HUES6 (cell line): ENCODE results near the gene ATP1A1.

Source experiments
- H3K27ac ChIP-seq: 2 replicates; pipeline ENCODE4 v1.7.0; 2013; ENCODE audit warnings: low read depth, mild to moderate bottlenecking, low read length, inconsistent platforms
- H3K27me3 ChIP-seq: 2 replicates; pipeline ENCODE4 v1.6.1; 2013; ENCODE audit warnings: low read length; ENCODE audit not compliant: control insufficient read depth, insufficient read depth
- H3K36me3 ChIP-seq: 2 replicates; pipeline ENCODE4 v1.6.1; 2013; ENCODE audit warnings: low read length; ENCODE audit not compliant: control insufficient read depth, insufficient read depth
- H3K4me1 ChIP-seq: 2 replicates; pipeline ENCODE4 v1.6.1; 2013; ENCODE audit warnings: low read length; ENCODE audit not compliant: control insufficient read depth, insufficient read depth
- H3K4me3 ChIP-seq: 2 replicates; pipeline ENCODE4 v1.5.1; 2013; ENCODE audit warnings: low read depth, low read length
- H3K9ac ChIP-seq: one replicate; pipeline ENCODE4 v1.6.1; 2013; ENCODE audit warnings: mild to moderate bottlenecking, low read length
- H3K9me3 ChIP-seq: 2 replicates; pipeline ENCODE4 v1.6.1; 2013; ENCODE audit warnings: low read depth, low read length; ENCODE audit not compliant: control insufficient read depth, insufficient read depth

ATP1A1 gene

GRCh38 chr1:116372651-116373430, at the start of gene ATP1A1:
Gene ATP1A1 (plus strand): TSS chr1:116373244. CDS start chr1:116373512, 268 bp downstream.
- Histone ChIP-seq H3K4me3 (peak within 1 kb of the TSS; percentile 96), H3K36me3 (no peaks in the 10 kb centered on the region), H3K27me3 (peaks cover 14% of the 10 kb centered on the region), H3K9ac (peak within 1 kb of the TSS; percentile 88), H3K4me1 (peaks cover 39% of the 10 kb centered on the region), H3K27ac (peak within 1 kb of the TSS; percentile 84), H3K9me3 (no peaks in the 10 kb centered on the region)

GRCh38 chr1:116323491-116323890, 49.6 kb upstream of the ATP1A1 start:
- Histone ChIP-seq H3K9ac (no peak overlapping the region), H3K27ac (no peak overlapping the region), H3K36me3 (no peaks in the 10 kb centered on the region), H3K27me3 (no peaks in the 10 kb centered on the region), H3K4me3 (no peak overlapping the region), H3K4me1 (no peaks in the 10 kb centered on the region), H3K9me3 (no peaks in the 10 kb centered on the region)

DNA sequence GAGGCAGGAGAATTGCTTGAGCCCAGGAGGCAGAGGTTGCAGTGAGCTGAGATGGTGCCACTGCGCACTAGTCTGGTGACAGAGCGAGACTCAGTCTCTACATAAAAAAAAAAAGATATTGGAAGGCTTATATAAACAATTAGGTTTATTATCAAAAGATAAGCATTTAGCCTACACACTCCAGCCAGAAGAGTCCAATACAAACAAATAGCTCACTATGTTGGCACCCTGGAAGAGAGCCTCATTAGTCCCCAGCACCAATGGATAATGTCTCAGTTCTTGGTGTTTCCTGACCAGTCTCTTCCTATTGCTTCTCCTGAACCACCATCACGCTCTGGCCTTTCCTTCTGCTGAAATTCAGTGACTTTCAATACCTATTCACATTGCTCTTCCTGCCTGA, 48.6 kb upstream of the ATP1A1 start:
- Histone ChIP-seq H3K4me1 (no peaks in the 10 kb centered on the region), H3K27ac (no peak overlapping the region), H3K36me3 (no peaks in the 10 kb centered on the region), H3K27me3 (no peaks in the 10 kb centered on the region), H3K9ac (no peak overlapping the region), H3K4me3 (no peak overlapping the region), H3K9me3 (no peaks in the 10 kb centered on the region)

GRCh38 chr1:116325104-116325503, 47.9 kb upstream of the ATP1A1 start:
- Histone ChIP-seq H3K27ac (no peak overlapping the region), H3K27me3 (no peaks in the 10 kb centered on the region), H3K4me3 (no peak overlapping the region), H3K9me3 (no peaks in the 10 kb centered on the region), H3K4me1 (no peaks in the 10 kb centered on the region), H3K36me3 (no peaks in the 10 kb centered on the region), H3K9ac (no peak overlapping the region)

DNA sequence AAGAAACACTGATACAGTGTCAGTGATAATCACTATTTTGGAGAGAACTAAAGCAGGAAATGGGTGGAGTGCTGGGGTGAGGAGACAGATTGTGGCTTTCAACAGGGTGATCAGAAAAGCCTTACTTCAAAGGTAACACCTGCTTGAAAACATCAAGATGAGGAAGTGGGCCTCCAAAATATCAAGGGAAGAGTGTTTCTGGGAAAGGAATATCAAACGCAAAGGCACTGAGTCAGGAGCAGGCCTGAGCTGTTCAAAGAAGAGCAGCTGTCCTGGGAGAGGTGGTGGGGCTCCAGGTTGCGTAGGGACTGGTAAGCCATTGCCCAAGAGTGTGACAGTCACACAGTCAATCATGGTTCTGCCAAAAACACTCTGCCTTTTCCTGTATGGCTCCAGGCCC, 47.1 kb upstream of the ATP1A1 start:
- Histone ChIP-seq H3K27me3 (no peaks in the 10 kb centered on the region), H3K9me3 (no peaks in the 10 kb centered on the region), H3K4me1 (no peaks in the 10 kb centered on the region), H3K9ac (no peak overlapping the region), H3K4me3 (no peak overlapping the region), H3K27ac (no peak overlapping the region), H3K36me3 (no peaks in the 10 kb centered on the region)

DNA sequence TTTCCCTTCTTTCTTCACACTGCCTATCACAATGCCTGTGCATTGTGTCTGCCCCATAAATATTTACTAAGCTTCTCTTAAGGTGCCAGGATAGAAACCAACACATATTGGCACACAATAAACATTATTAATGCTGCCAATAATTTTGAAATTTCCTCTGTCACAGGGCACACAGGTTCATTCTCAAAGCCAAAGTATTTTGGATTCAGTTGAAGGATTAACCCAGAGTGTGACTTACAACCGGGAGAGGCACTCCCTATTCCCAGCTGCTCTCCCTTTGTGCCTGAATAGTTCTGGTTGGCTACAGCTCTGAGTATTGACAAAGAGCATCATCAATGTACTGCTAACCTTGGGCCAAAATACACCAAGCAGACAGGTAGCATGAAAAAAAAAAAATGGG, 46.6 kb upstream of the ATP1A1 start:
- Histone ChIP-seq H3K36me3 (no peaks in the 10 kb centered on the region), H3K9me3 (no peaks in the 10 kb centered on the region), H3K27me3 (no peaks in the 10 kb centered on the region), H3K9ac (no peak overlapping the region), H3K27ac (no peak overlapping the region), H3K4me1 (no peaks in the 10 kb centered on the region), H3K4me3 (no peak overlapping the region)

DNA sequence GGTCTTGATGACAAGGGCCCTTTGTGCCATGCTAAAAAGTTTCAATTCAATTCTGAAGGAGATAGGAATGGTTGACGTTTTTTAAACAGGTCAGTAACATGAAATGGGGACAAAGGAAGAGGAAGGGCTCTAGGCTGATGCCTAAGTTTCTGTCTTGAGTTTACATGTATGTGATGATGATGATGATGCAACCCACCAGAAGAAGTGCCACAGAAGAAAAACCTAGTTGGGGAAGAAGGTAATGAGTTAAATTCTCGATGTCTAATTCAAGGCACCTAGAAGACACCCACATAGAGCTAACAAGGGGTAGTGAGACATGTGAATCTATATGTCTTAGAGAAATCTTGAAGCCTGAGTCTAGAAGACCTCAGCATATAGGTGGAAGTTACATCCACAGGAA, 44.4 kb upstream of the ATP1A1 start:
- Histone ChIP-seq H3K27ac (no peak overlapping the region), H3K36me3 (no peaks in the 10 kb centered on the region)

DNA sequence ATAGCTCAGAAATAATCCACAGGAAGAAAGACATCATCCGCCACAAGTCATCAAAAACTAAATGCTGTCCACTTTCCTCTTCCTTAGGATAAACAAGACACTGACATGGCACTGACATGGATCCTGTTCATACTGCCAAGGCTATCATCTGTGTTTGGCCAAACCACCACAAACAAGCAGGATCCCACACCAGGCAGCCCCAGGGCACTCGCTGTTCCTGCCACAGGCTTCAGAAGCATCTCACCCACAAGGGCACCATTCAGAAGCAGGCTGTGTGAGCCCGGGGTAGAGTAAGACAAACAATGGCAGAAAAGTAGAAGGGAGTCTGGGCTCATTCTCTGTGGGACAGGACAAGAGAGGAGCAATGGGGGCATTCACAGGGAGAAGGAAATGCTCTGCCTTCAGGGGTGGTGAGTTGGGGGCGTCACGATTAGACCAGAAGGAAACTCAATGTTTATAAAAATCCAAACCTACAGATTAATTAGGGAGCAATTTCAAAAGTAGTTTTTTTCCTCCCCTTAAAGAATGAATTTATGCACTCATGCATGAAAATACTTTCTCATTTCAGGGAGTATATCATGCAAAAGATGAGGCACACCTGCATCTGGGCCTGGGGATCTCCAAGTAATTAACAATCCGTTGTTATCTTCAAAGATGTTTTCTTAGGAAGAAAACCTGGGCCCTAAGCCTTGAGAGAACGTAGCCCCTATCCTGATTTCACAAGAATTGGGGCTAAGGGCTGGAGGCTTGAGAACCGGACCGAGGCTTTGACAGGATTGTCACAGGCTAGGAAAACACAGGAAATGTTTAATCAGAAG, 43.3 kb upstream of the ATP1A1 start:
- Histone ChIP-seq H3K27me3 (no peaks in the 10 kb centered on the region), H3K9me3 (no peaks in the 10 kb centered on the region), H3K4me3 (no peak overlapping the region), H3K36me3 (no peaks in the 10 kb centered on the region), H3K4me1 (peaks cover 6% of the 10 kb centered on the region), H3K27ac (no peak overlapping the region), H3K9ac (no peak overlapping the region)

More for the DNA sequence above, 44.4 kb upstream of the ATP1A1 start:
- Histone ChIP-seq H3K9ac (no peak overlapping the region), H3K4me1 (no peaks in the 10 kb centered on the region), H3K9me3 (no peaks in the 10 kb centered on the region), H3K27me3 (no peaks in the 10 kb centered on the region), H3K4me3 (no peak overlapping the region)

DNA sequence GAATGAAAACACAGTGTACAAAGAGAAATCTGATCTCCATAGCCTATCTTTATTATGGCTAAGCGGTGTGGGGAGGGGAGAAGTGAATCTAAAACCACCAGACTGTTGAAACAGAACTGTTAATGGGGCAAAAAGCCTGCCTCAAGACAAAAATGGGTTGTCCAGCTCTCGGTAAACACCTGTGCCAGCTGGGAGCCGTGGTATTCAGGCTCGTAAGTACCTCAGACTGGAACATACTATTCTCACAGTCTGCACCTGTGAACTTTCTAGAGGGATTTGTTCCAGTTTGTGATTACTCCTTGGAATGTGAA, 42.7 kb upstream of the ATP1A1 start:
- no peak overlapping the region for H3K4me3 ChIP-seq
- H3K27ac ChIP-seq, result no peak overlapping the region
- H3K27me3 ChIP-seq, result no peaks in the 10 kb centered on the region
- no peaks in the 10 kb centered on the region for H3K9me3 ChIP-seq
- no peaks in the 10 kb centered on the region for H3K36me3 ChIP-seq
- H3K9ac ChIP-seq, result no peak overlapping the region
- H3K4me1 ChIP-seq, result peaks cover 12% of the 10 kb centered on the region

GRCh38 chr1:116330846-116331245, 42.2 kb upstream of the ATP1A1 start:
- H3K4me1 ChIP-seq, result peaks cover 12% of the 10 kb centered on the region
- no peak overlapping the region for H3K9ac ChIP-seq
- no peak overlapping the region for H3K27ac ChIP-seq
- no peaks in the 10 kb centered on the region for H3K36me3 ChIP-seq
- no peaks in the 10 kb centered on the region for H3K9me3 ChIP-seq
- H3K4me3 ChIP-seq, result no peak overlapping the region
- no peaks in the 10 kb centered on the region for H3K27me3 ChIP-seq

GRCh38 chr1:116331523-116331922, 41.5 kb upstream of the ATP1A1 start:
- H3K9ac ChIP-seq, result no peak overlapping the region
- no peaks in the 10 kb centered on the region for H3K27me3 ChIP-seq
- no peaks in the 10 kb centered on the region for H3K9me3 ChIP-seq
- H3K4me1 ChIP-seq, result peaks cover 12% of the 10 kb centered on the region
- H3K36me3 ChIP-seq, result no peaks in the 10 kb centered on the region
- H3K27ac ChIP-seq, result no peak overlapping the region
- H3K4me3 ChIP-seq, result no peak overlapping the region
